GM18526 (cell line): ENCODE results near the gene HPDL.

Source experiments
- POLR2A ChIP-seq: IDR thresholded peaks from 3 replicates; pipeline ENCODE4 v1.6.1; 2011; ENCODE audit not compliant: insufficient read length; ENCODE audit errors: extremely low read depth

HPDL gene

DNA sequence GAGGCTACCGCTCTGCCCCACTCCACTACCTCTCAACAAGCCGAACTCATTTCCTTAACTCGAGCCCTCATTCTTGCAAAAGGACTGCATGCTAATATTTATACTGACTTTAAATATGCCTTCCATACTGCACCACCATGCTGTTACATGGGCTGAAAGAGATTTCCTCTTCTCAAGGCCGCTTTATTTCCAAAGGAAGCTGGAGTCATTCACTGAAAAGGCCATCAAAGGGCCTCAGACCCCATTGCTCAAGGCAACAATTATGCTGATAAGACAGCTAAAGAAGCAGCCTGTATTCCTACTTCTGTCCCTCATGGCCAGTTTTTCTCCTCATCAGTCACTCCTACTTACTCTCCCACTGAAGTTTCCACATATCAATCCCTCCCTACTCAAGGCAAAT, 6.9 kb upstream of the HPDL start:
- TF ChIP-seq POLR2A: no peak

DNA sequence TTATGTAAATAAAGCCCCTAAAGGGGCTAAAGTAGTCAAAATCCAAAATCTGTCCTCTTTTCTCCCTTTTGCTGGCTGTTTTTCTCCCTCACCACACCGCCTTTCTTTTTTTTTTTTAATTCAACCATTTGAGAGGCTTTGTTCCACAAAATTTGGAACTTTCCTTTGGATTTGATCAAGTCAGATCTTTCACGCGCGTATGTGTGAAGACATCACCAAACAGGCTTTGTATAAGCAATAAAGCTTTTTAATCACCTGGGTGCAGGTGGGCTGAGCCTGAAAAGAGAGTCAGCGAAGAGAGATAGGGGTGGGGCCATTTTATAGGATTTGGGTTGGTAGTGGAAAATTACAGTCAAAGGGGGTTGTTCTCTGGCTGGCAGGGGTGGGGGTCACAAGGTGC, 5.3 kb upstream of the HPDL start:
- no peak for TF ChIP-seq POLR2A

DNA sequence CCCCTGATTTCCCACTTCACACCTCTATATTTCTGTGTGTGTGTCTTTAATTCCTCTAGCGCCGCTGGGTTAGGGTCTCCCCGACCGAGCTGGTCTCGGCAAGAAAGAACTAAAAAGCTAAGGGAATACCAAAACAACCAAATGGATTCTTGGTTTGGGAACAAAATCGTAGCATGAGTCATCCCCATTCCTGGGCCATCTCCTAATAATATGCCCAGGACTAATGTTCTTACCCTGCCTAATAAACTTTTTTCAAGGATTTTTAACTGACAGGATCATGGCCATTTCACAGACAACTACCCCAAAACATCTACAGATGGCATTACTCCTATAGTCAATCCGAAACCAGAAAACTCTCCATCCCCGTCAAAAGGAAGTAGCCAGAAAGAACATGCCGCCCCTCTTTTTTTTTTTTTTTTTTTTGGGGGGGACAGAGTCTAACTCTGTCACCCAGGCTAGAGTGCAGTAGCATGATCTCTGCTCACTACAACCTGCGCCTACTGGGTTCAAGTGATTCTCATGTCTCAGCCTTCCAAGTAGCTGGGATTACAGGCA, 4.1 kb upstream of the HPDL start:
- no peak for TF ChIP-seq POLR2A

DNA sequence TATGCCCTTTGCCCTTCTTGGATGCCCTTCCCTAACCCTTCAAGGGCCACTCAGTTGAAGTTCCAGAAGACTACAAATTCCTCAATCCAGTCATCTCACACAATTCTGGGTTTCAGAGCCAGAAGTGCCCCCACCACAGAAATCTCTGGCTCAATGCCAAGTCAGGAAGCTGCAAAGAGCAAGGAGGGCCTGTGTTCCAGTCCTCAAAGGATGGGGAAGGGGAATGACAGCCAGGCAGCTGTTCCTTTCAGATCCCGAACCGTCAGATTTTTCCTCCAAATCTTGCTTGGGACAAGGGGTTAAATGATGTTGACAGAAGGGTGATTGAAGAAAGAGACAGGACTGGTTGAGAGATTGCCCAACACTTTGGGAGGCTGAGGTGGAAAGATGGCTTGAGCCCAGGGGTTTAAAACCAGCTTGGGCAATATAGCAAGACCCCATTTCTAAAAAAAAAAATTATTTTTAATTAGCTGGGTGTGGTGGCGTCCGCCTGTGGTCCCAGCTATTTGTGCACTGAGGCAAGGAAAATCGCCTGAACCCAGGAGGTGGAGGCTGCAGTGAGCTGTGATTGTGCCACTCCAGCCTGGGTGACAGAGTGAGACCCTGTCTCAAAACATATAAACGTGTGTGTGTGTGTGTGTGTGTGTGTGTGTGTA, 716 bp upstream of the HPDL start:
- no peak for TF ChIP-seq POLR2A

DNA sequence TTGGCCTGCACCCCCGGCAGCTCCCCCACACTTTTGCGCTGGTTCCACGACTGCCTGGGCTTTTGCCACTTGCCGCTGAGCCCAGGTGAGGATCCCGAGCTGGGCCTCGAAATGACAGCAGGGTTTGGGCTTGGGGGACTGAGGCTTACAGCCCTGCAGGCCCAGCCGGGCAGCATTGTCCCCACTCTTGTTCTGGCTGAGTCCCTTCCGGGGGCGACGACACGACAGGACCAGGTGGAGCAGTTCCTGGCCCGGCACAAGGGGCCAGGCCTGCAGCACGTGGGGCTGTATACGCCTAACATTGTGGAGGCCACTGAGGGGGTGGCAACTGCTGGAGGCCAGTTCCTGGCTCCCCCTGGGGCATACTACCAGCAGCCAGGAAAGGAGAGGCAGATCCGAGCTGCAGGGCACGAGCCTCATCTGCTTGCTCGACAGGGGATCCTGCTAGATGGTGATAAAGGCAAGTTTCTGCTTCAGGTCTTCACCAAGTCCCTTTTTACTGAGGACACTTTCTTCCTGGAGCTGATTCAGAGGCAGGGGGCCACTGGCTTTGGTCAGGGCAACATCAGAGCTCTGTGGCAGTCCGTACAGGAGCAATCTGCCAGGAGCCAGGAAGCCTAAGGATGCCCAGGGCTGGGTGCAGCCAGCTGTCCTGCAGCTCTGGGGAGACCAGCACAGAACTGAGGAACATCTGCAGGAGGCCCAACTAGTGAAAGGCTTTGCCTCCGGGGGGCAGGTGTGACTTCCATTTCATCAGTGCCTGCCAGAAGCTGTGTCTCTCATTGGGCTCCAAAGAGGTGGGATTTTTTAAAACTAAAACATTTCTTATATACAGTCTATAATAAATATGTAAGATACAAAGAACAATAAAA, 1.2 kb downstream of the HPDL start:
- TF ChIP-seq POLR2A: no peak

DNA sequence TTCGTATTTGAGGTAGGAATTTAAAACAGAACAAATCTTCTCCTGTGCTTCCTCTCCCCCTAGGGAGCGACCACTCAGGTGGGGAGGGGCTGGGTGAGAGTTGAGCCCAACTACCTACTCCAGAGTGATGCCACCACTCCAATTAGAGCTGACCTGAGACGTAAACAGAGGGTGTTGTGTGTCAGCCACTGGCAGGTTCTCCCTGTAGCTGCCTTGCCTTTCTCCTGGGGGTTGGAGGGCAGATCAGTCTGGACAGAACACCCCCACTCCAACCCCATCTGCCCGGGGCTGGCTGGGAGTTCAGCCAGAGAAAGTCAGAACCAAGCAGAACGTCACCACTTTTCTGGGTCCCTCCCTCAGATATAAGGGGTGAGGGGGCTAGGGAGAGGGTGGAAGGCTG, 2.0 kb downstream of the HPDL start:
- no peak for TF ChIP-seq POLR2A

DNA sequence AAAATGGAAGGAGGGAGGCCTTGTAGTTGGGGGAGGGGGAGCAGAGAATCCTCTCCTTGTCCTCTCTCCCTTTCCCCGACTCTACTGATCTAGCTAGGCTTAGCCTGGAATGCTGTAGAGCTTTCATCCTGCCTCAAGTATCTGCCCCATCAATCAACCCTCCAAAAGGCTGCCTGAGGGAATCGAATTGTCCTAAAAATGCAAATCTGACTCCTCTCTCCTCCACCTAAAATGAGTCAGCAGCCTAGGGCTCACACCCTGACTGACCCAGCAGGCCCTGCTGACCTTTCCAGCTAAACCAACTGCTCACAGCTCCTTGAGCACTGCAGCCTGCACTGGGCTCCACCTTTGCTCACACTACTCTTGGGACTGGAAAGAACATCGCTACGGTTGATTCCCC, 2.8 kb downstream of the HPDL start:
- TF ChIP-seq POLR2A: no peak

DNA sequence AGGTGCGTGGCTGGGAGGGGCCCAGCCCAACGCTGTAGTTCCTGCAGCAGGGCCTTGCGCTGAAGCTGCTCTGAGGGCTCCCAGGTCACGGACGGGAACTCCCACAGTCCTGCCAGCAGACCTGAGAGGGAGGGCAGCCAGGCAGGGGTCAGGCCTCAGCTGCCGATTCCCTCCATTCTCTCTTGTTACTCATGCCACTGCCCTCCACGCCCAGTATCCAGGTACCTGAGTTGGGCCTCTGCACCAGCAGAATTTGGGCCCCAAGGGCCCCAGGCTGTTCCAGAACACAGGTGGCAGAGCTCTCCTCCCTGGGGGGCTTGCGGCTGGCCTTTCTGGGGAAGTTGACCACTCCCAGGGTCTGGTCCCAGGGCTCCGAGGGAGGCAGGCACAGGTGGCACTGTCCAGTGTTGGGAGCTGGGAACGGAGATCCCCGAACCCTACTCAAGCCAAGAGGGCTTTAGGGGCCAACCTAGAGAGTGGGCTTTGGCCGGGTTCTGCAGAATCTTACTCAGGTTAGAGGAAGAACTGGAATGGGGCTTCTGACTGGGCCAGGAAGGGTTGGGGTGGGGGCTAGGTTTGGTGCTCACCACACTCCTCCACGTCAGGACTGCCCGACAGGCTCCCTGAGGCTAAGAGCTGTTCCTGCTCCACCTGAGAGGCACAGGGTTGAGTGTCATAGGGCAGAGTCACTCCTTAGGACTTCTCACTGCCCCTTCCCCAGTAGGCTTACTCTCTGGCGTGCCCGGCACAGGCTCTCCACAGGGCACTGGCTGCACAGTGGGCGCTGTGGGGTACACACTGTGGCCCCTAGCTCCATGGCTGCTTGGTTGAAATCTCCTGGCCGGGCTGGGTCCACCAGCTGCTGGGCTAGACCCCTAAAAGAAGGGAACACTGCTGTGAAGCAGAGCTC, 5.0 kb downstream of the HPDL start:
- TF ChIP-seq POLR2A: no peak

DNA sequence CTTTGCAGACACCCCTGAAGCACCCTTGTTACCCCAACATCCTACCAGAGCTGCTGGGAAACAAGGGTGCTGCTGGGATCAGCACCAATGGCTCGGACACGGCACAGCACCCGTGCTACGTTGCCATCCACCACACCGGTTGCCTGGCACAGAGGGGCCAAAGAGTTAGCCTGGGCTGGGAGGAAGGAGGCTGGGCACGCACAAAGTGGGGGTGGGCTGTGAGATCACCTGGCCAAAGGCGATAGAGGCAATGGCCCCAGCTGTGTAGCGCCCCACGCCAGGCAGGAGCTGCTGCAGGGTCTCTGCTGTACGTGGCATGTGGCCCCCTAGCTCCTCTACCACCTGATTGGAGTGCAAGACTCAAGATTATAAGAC, 5.6 kb downstream of the HPDL start:
- TF ChIP-seq POLR2A: no peak

DNA sequence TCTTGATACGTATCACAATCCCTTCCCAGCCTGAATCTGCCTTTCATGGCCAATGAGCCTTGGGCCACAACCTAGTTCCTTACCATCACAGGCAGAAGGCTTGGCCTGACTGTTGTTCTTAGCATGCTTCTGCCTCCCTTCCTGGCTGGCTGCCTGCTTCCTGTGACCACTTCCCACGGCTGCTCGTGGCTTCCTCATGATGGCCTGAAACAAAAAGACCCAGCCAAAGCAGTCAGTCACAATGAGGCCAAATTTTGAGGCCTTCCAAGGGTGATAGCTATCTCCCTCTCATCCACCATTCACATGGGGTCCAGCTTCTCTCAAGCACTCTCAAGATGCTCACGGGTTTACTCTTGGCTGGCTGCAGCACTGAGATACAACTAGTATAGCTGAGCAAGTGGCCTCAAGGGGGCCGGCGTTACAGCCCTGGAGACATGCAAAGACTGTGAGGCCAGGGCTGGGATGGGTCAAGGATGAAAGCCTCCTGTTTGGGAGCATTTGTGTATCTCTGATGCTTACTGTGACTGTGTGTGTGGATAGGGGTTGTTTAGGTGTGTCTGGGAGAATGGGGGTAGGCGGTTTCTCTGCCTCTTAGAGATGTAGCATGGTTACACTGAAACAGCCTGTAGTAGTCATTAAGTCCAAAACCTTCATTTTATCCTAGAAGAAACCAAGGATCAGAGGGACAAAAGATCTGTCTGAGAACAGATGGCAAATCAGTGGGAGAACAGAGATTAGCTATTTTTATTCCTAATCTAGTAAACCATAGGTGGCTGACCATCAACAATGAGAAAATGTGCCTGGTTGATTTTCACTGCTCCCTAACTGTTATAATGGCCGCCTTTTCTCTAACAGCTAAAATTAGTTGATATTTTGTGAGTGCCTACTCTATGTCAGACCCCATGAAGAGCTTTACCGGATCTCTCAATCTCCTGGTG, 7.9 kb downstream of the HPDL start:
- no peak for TF ChIP-seq POLR2A

DNA sequence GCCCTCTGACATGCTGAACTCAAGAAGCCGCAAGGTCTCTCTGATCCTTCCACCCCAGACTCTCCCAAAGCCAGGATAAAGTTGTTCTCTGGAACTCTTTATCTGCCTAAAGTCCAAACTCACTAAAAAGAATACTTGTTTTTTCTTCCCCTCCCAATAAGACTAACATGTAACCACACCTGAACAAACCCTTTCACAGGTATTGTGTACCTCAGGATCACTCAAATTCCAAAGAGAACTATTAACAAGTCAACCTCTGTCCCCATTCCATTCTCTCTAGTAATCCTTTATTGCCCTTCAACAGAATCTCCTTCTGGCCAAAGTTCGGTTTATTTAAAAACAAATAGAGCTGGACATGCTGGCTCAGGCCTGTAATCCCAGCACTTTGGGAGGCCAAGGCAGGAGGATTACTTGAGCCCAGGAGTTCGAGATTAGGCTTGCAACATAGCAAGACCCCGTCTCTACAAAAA, 9.2 kb downstream of the HPDL start:
- no peak for TF ChIP-seq POLR2A

DNA sequence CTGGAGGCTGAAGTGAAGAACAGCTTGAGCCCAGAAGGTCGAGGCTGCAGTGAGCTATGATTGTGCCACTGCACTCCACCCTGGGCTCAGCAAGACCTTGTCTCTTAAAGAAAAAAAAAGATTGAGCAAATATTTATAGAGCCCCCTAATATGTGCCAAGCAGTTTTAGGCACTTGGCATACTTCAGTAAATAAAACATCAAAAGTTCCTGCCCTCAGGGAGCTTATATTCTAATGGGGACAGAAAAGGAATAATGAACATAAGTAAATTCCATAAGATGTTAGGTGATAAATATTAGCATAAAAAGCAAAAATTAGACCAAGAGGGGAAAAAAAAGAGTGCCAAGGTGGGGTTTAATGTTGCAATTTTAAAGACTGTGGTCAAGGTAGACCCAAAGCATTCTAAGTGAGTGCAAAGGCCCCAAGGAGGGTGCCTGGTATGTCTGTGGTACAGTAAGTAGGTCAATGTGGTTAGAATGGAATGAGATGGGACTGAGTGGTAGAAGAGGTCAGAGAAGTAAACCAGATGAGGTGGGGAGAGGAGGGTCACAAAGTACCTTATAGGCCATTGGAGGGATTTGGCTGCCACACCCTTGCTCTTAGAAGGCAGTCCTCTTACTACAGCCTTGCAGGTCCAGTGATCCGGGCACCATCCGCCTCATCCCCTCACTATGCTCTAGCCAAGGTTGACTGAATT, 11.1 kb downstream of the HPDL start:
- no peak for TF ChIP-seq POLR2A

DNA sequence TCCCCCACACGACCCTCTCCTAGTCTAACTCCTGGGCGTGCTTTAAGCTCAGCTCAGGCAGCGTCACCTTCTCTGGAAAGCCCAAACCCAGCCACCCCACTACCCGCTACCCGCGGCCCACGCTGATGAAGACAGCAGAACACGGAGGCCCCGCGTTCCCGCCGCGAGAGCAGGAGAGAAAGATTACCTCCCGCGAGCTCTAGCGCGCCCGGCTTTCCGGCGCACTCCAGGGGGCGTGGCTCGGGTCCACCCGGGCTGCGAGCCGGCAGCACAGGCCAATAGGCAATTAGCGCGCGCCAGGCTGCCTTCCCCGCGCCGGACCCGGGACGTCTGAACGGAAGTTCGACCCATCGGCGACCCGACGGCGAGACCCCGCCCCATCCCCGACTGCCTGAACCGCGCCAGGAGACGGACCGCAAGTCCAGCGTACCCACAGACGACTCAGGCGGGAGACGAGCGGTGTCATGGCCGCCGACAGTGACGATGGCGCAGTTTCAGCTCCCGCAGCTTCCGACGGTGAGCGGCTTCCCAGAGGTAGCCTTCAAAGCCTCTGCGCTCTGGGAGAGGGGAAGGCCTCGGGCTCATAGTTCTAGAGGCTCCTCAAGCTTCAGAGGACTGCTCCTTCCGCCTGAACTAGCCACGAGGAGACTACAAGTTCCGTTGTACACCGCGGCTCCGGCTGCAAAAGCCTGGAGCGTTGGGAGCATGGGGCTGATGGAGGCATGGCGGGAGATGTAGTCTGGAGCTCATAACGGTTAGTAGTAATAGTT, 13.3 kb downstream of the HPDL start, which contains the start of the genes MUTYH and TOE1:
MUTYH (minus strand) TSS at position 652 of the 770 bp plus-strand sequence. CDS start 5,935 bp downstream, outside the sequence.
TOE1 (plus strand) TSS at position 382 of the 770 bp plus-strand sequence; CDS start at position 465, 83 bp downstream.
- peak; percentile 85 for TF ChIP-seq POLR2A
